CD4-positive, alpha-beta T cell (primary cell): ENCODE measurements around the gene NACC2. TPM values are rescaled to one million over a fixed set of nuclear protein-coding genes. Genes with fewer than 3 reads are reported as not detected.

Source experiments
- ATAC-seq: fragments of 200-7000 bp; cut with Tn5 transposase; one replicate; pipeline ENCODE4 v1.10.0; 2022; ENCODE audit warnings: mild to moderate bottlenecking; ENCODE audit not compliant: poor library complexity
- CTCF ChIA-PET: fragments of 350-600 bp; sonication (Branson Sonifier 250); formaldehyde crosslinking; loops from one replicate; lab custom pipeline; 2021; ENCODE audit warnings: antibody characterized with exemption, inconsistent platforms; lab: Charles Lee
- POLR2A ChIA-PET: fragments of 350-600 bp; sonication (Branson Sonifier 250); formaldehyde crosslinking; loops from one replicate; lab custom pipeline; 2021; ENCODE audit warnings: antibody characterized with exemption, inconsistent platforms; lab: Charles Lee
- DNase-seq, 14 experiments: peaks; one replicate each; pipeline ENCODE4 v3.0.0-alpha.2; 2013 to 2020; ENCODE audit warnings: mixed read lengths in 2 of 14
- H3K27ac ChIP-seq, 2 donors: one replicate each; pipeline versions ENCODE4 v1.5.1 to v1.7.0; 2013; ENCODE audit warnings: low read length in 2 of 2, low read depth in 1 of 2, mild to moderate bottlenecking in 1 of 2
- H3K27me3 ChIP-seq, 2 experiments: 1 replicate in 1 of 2; 2 replicates in 1 of 2; pipeline versions ENCODE4 v1.6.1 to v1.7.0; 2013; ENCODE audit warnings: low read length in 2 of 2, control low read depth in 1 of 2, mild to moderate bottlenecking in 1 of 2, moderate library complexity in 1 of 2; ENCODE audit not compliant: insufficient read depth in 2 of 2, control insufficient read depth in 1 of 2
- H3K36me3 ChIP-seq: one replicate; pipeline ENCODE4 v1.6.1; 2013; ENCODE audit warnings: low read length, control low read depth; ENCODE audit not compliant: insufficient read depth
- H3K4me1 ChIP-seq: one replicate; pipeline ENCODE4 v1.6.1; 2013; ENCODE audit warnings: low read length, control low read depth; ENCODE audit not compliant: insufficient read depth
- H3K4me3 ChIP-seq: one replicate; pipeline ENCODE4 v1.5.1; 2013; ENCODE audit warnings: mild to moderate bottlenecking, low read length, moderate library complexity
- H3K9me3 ChIP-seq, 2 experiments: 1 replicate in 1 of 2; 2 replicates in 1 of 2; pipeline versions ENCODE4 v1.6.1 to v1.7.0; 2013; ENCODE audit warnings: low read length in 2 of 2, mild to moderate bottlenecking in 2 of 2, control low read depth in 1 of 2, moderate library complexity in 1 of 2; ENCODE audit not compliant: control insufficient read depth in 1 of 2, insufficient read depth in 1 of 2
- H3K27ac Mint-ChIP-seq: one replicate; pipeline ENCODE4 v1.8.0; 2020; ENCODE audit warnings: mixed read lengths
- H3K27me3 Mint-ChIP-seq: one replicate; pipeline ENCODE4 v1.8.0; 2021; ENCODE audit warnings: mixed read lengths
- H3K36me3 Mint-ChIP-seq: one replicate; pipeline ENCODE4 v1.8.0; 2021; ENCODE audit warnings: low read depth, mixed read lengths
- H3K4me1 Mint-ChIP-seq: one replicate; pipeline ENCODE4 v1.8.0; 2021; ENCODE audit warnings: low read depth, mixed read lengths
- H3K4me3 Mint-ChIP-seq: one replicate; pipeline ENCODE4 v1.8.0; 2020; ENCODE audit warnings: mild to moderate bottlenecking, mixed read lengths
- H3K9me3 Mint-ChIP-seq: one replicate; pipeline ENCODE4 v1.8.0; 2020; ENCODE audit warnings: mixed read lengths
- CTCF ChIP-seq: fragments of 200-600 bp; IDR thresholded peaks from one replicate; pipeline ENCODE4 v1.8.0; 2022; ENCODE audit warnings: antibody characterized with exemption, mild to moderate bottlenecking
- intact Hi-C, 2 experiments: fragments of 100-400 bp; cut with DNase I in 1 of 2; cut with micrococcal nuclease in 1 of 2; formaldehyde crosslinking; loops; one replicate each; pipeline versions ENCODE4 v1.15.1 to v1.9.0; 2023 to 2025; cut with DNase I, micrococcal nuclease
- total RNA-seq, 174 experiments: library from RNA in 2 of 174; stranded (reverse) in 2 of 174; gene quantifications; one replicate each; pipeline ENCODE4 v1.2.3 and lab custom pipeline; 2021 to 2026

NACC2 gene
- total RNA-seq, 2 experiments from 2014 or later: 2.1 to 2.7 TPM

- no peak overlapping the region for H3K27ac Mint-ChIP-seq
- no peak for TF ChIP-seq CTCF
- DNase-seq (no peak), ATAC-seq (no peak)
- H3K27me3 Mint-ChIP-seq: no peaks in the 10 kb centered on the region
- H3K4me1 Mint-ChIP-seq: no peaks in the 10 kb centered on the region
- CTCF ChIA-PET: no interaction called here
- H3K9me3 Mint-ChIP-seq: no peaks in the 10 kb centered on the region
- Histone ChIP-seq H3K4me1 (no peaks in the 10 kb centered on the region), H3K4me3 (no peak overlapping the region), H3K27me3 (no peaks in the 10 kb centered on the region), H3K9me3 (no peaks in the 10 kb centered on the region), H3K27ac (no peak overlapping the region), H3K36me3 (no peaks in the 10 kb centered on the region)
- POLR2A ChIA-PET: no interaction called here
- no peak overlapping the region for H3K4me3 Mint-ChIP-seq
- no peaks in the 10 kb centered on the region for H3K36me3 Mint-ChIP-seq
- intact Hi-C loops: no loop called here
Measured at GRCh38 chr9:136004712-136005111, 90.4 kb downstream of the NACC2 start.

GRCh38 chr9:136004219-136004618, 90.9 kb downstream of the NACC2 start:
- Histone ChIP-seq H3K9me3 (no peaks in the 10 kb centered on the region), H3K27me3 (no peaks in the 10 kb centered on the region), H3K4me1 (no peaks in the 10 kb centered on the region), H3K27ac (no peak overlapping the region), H3K4me3 (no peak overlapping the region), H3K36me3 (no peaks in the 10 kb centered on the region)
- intact Hi-C loops: no loop called here
- no peak for ATAC-seq
- TF ChIP-seq CTCF: no peak
- POLR2A ChIA-PET: no interaction called here
- Mint-ChIP-seq H3K4me1 (no peaks in the 10 kb centered on the region), H3K36me3 (no peaks in the 10 kb centered on the region), H3K9me3 (no peaks in the 10 kb centered on the region), H3K27ac (no peak overlapping the region), H3K4me3 (no peak overlapping the region), H3K27me3 (no peaks in the 10 kb centered on the region)
- DNase-seq: no peak
- CTCF ChIA-PET: no interaction called here

GRCh38 chr9:136003411-136004218, 91.5 kb downstream of the NACC2 start:
- no peaks in the 10 kb centered on the region for H3K9me3 ChIP-seq
- no peaks in the 10 kb centered on the region for H3K27me3 ChIP-seq
- H3K4me3 ChIP-seq: no peak overlapping the region
- Mint-ChIP-seq H3K27ac (no peak overlapping the region), H3K9me3 (no peaks in the 10 kb centered on the region), H3K27me3 (no peaks in the 10 kb centered on the region), H3K36me3 (no peaks in the 10 kb centered on the region), H3K4me1 (no peaks in the 10 kb centered on the region), H3K4me3 (no peak overlapping the region)
- H3K27ac ChIP-seq: no peak overlapping the region
- intact Hi-C loops: no loop called here
- POLR2A ChIA-PET: no interaction called here
- ATAC-seq: no peak
- no peak for DNase-seq
- H3K4me1 ChIP-seq: no peaks in the 10 kb centered on the region
- CTCF ChIA-PET: no interaction called here
- TF ChIP-seq CTCF: no peak
- H3K36me3 ChIP-seq: no peaks in the 10 kb centered on the region
